Fibroblast of skin of right quadriceps (primary cell): ENCODE measurements around the gene NSUN3.

Experiments used
- DNase-seq: peaks from one replicate; pipeline ENCODE4 v3.0.0-alpha.2; 2013

NSUN3 gene

DNA sequence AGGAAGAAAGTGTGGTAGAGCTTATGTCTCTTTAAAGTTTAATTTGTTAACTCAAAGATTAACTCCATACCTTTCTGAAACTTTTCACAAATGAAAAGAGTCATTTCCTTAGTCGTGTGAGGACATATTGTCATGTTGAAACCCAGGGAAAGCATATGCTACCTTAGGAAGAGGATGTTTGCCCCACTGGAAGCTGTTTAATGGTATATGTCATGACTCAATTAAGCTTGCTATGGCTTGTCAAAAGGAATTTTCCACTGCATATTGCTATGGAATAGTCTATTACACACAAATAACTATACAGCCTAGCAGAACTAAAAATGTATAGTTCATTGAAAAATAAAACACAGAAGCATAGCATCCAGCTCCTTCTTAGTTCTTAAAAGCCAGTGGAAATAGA is 69.9 kb downstream of the NSUN3 start:
- DNase-seq: no peak

DNA sequence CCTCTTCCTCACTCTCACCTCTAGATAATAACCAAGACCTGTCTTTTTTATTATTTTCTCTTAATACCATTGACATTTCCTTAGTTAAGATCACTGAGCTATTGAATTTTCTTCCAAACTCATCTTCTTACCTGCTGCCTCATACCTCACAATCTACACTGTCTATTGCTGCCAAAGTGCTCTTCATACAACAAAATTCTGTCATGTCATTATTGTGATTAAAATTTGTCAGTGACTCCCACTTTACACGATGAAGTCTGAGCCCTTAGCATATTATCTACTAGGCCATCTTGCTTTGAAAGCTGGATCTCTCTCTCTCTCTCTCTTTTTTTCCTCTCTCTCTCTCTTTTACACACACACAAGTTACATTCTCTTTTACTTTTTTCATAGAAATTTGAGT is 73.3 kb downstream of the NSUN3 start:
- no peak for DNase-seq

DNA sequence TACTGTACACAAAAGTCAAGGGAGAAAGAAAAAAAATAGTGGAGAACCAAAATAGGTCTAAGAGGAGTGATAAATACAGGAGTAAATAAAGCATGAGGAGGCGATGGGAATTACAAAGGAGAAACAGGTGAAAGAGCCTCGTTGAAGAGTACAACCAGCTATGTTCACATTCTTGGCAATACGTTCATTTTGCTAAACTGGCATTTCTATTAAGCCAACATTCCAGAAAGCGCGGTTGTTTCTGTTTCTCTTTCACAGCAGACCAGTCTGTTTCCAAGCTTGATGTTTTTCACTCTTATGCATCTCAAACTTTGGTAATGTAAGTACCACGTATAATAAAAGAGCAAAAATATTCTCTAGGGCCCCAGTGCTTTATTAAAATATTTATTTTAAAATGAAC is 74.5 kb downstream of the NSUN3 start:
- no peak for DNase-seq

- no peak for DNase-seq
Observed at GRCh38 chr3:94146455-94146854, 83.6 kb downstream of the NSUN3 start.

DNA sequence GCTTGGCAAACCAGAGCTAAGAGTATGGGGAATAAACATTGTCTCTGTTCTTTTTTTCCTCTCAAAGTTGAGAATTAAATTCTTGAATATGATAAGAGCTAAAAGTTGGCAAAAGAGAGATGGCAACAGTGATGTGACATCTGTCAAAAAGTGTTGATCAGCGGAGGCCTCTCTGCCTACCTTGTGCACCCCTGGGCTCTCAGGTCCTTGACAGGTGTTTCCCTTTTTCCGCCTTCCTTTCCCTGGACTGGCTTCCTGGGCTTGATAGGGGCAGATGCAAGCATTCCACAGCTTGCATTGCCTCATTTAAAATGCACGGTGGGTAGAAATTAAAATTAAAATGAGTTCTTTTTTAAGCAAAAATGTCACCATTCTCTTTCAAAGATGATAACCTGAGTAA is 84.2 kb downstream of the NSUN3 start:
- no peak for DNase-seq

DNA sequence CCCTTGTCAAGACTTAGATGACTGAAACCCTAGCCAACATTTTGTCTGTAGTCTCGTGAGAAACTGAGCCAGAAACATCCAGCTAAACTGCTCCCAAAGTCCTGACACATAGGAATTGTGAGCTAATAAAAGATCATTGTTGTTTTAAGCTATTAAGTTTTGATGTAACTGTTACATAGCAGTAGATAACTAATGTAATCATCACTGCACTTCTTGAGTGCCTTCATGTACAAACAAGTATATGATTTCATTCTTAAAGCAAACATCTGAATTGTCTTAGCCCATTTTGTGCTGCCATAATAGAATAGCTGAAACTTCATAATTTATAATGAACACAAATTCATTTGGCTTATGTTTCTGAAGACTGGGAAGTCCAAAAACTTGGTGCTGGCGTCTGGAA is 87.3 kb downstream of the NSUN3 start:
- no peak for DNase-seq

DNA sequence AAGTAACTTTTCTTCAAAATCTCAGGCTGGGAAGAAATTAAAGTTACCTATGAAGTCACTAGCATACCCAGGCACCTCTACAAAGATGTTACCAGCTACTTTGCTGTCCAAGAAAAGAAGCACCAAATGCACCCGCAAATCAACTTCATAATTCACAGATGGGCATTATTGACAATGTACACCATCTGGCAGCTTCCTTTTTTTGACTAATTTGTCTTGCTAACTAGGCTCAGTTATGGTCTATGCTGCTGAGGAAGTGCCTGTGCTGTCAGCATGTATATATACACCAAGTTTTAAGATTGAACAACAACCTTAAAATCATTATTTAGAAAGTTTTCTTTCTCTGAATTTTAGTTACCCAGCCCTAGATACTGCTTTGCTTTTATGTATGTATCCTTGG is 93.8 kb downstream of the NSUN3 start:
- DNase-seq: no peak

- no peak for DNase-seq
Observed at GRCh38 chr3:94158512-94158911, 95.7 kb downstream of the NSUN3 start.

- DNase-seq: peak; percentile 9
Observed at GRCh38 chr3:94159062-94159828, 96.4 kb downstream of the NSUN3 start.

- DNase-seq: peak; percentile 40
Observed at GRCh38 chr3:94162700-94163099, 99.8 kb downstream of the NSUN3 start.

DNA sequence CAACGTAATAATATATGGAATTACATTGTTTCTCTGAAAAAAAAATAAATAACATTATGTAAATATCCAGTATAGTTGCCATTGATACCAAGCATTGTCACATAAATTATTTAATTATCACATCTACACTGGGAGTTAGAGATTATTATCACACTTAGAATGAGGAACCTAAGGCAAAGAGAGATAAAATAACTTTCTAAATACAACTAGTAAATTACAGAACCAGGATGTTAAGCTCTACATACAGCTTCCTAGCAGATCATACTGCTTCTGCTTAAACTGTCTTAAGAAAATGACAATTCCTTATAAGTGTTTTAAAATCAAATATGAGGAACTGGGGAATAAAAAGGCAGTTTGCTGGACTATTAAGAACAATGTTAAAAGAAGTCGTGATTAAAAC is 104.5 kb downstream of the NSUN3 start:
- no peak for DNase-seq

DNA sequence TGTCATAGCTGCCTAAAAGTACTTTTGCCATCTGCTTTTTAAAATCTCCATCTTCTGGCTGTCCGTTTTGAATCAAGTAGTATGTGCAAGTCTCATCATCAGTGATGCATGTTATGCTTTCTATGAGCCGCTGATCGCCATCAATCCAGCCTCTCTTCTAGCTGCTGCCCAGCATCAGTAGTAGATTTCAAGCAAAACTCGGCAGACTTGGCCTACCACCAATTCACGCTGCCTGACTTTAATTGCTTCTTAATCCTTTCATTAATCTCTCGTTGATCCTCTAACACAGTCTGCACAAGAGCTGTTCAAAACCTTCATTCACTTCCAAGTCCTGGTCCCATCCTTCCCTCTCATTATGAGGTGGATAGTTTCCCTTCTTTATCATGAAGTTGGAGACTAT is 104.9 kb downstream of the NSUN3 start:
- DNase-seq: no peak

DNA sequence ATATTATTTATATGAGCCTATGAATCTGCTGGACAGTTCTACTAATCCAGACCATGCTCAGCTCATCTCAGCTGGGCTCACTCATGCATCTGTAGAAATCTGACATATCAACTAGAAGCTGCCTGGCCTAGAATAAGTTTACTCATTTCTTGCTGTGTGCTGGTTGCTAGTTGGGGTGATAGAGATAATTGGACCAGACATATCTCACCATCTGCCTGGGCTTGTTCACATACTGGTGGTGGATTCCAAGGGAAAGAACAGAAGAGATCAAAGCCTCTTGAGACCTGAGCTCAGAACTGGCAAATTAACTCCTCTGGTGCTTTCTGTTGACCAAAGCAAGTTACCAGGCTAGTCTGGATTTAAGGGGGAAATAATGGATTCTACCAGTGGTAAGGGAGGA is 109.1 kb downstream of the NSUN3 start:
- DNase-seq: no peak

DNA sequence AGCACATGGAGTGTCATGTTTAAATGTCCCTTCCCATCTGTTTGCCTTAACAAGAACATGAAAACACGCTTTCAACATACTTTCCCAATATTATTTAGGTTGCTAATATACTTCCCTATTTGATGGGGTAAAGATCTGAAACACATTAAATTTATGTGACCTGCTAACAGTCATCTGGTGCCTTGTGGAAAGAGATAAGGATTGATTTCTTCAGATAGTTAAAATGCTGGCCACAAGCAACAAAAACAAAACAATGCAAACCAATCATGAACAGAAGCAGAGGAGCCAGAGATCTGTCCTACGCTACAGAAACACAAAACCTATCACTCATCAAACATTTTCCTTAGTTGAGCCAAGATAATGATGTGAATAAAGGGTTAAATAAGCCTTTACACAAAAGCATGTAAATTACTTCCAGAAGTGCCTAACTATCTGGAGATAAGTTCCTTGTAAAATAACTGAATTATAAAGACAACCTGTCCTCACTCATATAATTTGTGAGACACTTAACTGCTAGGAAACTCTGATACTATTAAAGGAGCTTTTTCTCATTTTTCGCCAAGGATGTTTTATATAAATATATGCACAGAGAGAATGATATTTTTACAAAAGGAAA is 109.9 kb downstream of the NSUN3 start:
- DNase-seq: no peak

DNA sequence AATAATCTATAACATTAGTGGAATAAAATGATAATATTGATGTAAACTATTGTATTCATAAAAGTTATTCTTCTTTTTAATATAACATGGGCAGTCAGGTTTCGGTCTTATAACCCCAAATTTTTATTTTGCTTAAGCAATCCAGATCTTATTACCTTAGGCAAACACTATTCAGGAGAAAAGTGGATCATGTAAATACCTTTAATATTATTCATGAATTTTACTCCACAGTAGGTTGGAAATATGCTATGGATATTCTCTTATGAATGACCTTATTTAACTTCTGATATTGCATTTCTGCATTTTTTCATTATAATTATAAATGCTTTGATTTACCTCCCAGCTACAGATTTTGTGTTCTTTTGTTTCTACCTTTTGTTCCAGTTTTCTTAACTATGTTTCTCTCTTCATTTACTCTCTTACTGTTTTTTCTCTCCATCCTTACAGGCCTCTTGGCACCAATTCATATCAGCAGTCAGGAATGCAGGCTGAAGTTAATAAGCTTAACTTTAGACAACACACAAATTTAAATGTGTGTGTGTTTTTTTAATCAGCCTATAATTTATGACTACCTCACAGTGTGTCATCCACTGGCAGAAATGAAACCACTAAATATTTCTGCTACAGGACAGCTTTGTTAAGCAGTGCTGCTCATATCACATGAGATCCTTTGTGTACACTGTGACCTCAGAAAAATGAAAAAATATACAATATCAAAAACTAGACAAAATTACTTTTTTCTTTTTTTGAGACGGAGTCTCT is 111.0 kb downstream of the NSUN3 start:
- peak; percentile 38 for DNase-seq

GRCh38 chr3:94175677-94176076 is 112.8 kb downstream of the NSUN3 start:
- no peak for DNase-seq

DNA sequence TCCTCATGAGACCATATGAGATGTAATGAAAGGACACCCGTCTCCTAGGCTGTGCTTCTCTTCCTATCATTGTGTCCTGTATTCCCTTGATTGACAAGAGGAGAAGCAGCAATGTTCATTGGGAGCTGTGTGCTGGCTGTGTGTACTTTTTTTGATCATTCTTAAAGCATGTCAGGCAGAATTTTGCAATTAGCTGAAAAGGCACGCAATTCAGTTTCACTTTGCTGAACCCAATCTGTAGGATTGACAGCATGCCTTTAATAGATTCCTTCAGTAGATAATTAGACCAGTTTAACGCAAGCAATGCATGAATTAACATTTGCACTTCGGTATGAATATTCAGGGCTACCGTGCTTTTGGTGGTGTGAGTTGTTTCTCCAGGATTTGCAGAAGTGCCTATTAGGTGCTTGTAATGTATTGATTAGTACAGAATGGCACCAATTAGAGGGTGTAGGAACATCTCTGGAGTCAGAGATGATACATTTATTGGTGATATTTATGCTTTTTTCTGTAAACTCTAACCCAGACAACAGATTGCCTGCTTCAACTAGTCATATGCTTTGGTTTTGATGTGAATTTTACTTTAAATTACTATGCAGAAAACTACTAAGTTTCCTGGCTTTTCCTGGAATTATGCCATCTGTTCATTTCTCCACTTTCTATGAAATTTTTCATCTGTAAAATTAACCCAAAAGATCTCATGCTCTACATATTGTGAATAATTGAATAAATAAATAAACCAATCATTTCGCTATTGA is 114.3 kb downstream of the NSUN3 start:
- peak; percentile 2 for DNase-seq
